Lung (tissue), 12 donors: Measurements from ENCODE around the gene HIPK4. TPM values are rescaled to one million over a fixed set of nuclear protein-coding genes. Genes with fewer than 3 reads are reported as not detected.

Source experiments
- ATAC-seq: fragments of 200-7000 bp; cut with Tn5 transposase; one replicate; pipeline ENCODE4 v1.9.1; 2020; ENCODE audit warnings: moderate number of reproducible peaks; ENCODE audit not compliant: insufficient read depth, low FRiP score
- DNase-seq, 3 donors: peaks; one replicate each; pipeline ENCODE4 v3.0.0-alpha.2; 2013 to 2017
- H3K27ac ChIP-seq, 2 donors: one replicate each; pipeline ENCODE4 v1.5.1; 2013; ENCODE audit warnings: mild to moderate bottlenecking in 2 of 2, moderate library complexity in 2 of 2, control low read depth in 1 of 2, inconsistent platforms in 1 of 2, low read depth in 1 of 2, low read length in 1 of 2
- H3K27me3 ChIP-seq, 3 donors: one replicate each; pipeline ENCODE4 v1.5.1; 2013; ENCODE audit warnings: low read length in 2 of 3; ENCODE audit not compliant: control insufficient read depth in 3 of 3, insufficient read depth in 3 of 3
- H3K36me3 ChIP-seq, 4 donors: one replicate each; pipeline ENCODE4 v1.5.1; 2013; ENCODE audit warnings: low read length in 4 of 4, mild to moderate bottlenecking in 1 of 4, moderate library complexity in 1 of 4; ENCODE audit not compliant: control insufficient read depth in 4 of 4, insufficient read depth in 4 of 4
- H3K4me1 ChIP-seq, 5 donors: one replicate each; pipeline ENCODE4 v1.5.1; 2013; ENCODE audit warnings: low read length in 5 of 5, mild to moderate bottlenecking in 2 of 5, moderate library complexity in 1 of 5; ENCODE audit not compliant: control insufficient read depth in 5 of 5, insufficient read depth in 5 of 5
- H3K4me3 ChIP-seq: one replicate; pipeline ENCODE4 v1.5.1; 2013; ENCODE audit warnings: mild to moderate bottlenecking, control low read depth, moderate library complexity
- H3K9ac ChIP-seq, 2 donors: one replicate each; pipeline ENCODE4 v1.5.1; 2013; ENCODE audit warnings: low read length in 2 of 2, control low read depth in 1 of 2; ENCODE audit not compliant: insufficient read depth in 1 of 2
- H3K9me3 ChIP-seq, 4 donors: one replicate each; pipeline ENCODE4 v1.5.1; 2013; ENCODE audit warnings: low read length in 3 of 4, mild to moderate bottlenecking in 1 of 4, moderate library complexity in 1 of 4; ENCODE audit not compliant: control insufficient read depth in 4 of 4, insufficient read depth in 3 of 4
- WGBS, 2 donors: extraction: QIAGEN DNeasy Blood & Tissue Kit; methylation state at CpG; one replicate each; pipeline ENCODE4 v1.1.7; 2013; 5-methylcytosine and 5-hydroxymethylcytosine counted together
- polyA plus RNA-seq, 2 donors: library from polyadenylated mRNA; stranded (reverse); fragments of 200-250 nt; gene quantifications; one replicate each; pipeline ENCODE4 v1.2.1, GENCODE V29; 2013
- total RNA-seq, 2 donors: library from RNA; depleted of rRNA in 1 of 2; stranded (reverse); fragments of >200 nt in 1 of 2; gene quantifications; one replicate each; pipeline ENCODE4 v1.2.1, GENCODE V29; 2014 to 2021
- TF ChIP-seq, protein P1 (sequence below): IDR thresholded peaks from 2 replicates; pipeline ENCODE4 v1.5.1; 2012; ENCODE audit warnings: mild to moderate bottlenecking; ENCODE audit errors: control extremely low read depth, extremely low read depth
- donor health status: control.
- donor health status: control.
- donor health status: Bipolar disorder and iron deficiency.
- donor health status: healthy.
- donor health status: DM: yes; HTN: yes; CAD: no.

HIPK4 gene
- total and polyA plus RNA-seq, 4 donors, result 0.10 to 0.43 (median 0.22) TPM; not detected in 1

DNA sequence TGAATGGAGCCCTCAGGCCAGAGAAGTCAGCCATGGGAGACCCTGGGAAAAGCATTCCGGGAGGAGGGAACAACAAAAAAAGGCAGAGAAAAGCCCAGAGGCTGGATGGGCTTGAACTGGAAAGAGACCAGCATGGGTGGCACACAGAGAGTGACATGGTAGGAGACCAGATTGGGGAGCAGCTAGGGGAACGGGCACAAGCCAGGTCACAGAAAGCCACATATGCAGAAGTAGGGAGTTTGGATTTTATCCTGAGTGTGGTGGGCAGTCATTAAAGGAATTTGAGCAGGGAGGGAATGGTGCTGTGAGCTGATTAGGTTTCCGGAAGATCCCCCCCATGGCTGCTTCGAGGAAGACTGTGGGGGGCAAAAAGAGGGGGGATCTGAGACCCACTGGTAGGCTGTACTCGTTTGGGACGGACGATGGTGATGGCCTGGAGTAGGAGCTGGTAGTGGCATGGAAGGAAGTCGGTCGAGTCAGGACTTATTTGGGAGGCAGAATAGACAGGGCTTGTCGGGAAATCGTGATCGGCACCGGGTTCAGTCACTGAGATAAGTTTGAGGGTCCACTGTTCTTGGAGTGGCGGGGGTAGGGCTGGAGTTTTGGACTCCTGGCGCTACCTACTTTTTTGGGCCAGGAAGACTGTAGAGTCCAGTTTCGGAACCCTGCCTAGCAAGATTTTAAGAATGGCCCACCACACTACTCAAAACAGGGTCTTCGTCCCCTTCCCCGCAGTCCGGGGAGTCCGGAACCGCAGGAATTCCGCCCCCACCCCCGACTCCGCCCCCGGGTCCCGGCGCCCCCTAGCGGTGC is 34.9 kb upstream of the HIPK4 start:
- 1 to 3% methylated on average over 22 to 28 of the region's 28 CpGs for WGBS, 2 donors
- Histone ChIP-seq H3K4me1 (peaks cover 0 to 17% (median 2%) of the 10 kb centered on the region in 5 donors), H3K4me3 (peak overlapping the region; percentile 66), H3K9ac (peak overlapping the region; percentile 87 to 91), H3K27me3 (no peaks in the 10 kb centered on the region), H3K9me3 (no peaks in the 10 kb centered on the region), H3K27ac (peak overlapping the region; percentile 98 to 100), H3K36me3 (peaks cover 5 to 11% (median 9%) of the 10 kb centered on the region in 4 donors)
- TF ChIP-seq, protein P1, sequence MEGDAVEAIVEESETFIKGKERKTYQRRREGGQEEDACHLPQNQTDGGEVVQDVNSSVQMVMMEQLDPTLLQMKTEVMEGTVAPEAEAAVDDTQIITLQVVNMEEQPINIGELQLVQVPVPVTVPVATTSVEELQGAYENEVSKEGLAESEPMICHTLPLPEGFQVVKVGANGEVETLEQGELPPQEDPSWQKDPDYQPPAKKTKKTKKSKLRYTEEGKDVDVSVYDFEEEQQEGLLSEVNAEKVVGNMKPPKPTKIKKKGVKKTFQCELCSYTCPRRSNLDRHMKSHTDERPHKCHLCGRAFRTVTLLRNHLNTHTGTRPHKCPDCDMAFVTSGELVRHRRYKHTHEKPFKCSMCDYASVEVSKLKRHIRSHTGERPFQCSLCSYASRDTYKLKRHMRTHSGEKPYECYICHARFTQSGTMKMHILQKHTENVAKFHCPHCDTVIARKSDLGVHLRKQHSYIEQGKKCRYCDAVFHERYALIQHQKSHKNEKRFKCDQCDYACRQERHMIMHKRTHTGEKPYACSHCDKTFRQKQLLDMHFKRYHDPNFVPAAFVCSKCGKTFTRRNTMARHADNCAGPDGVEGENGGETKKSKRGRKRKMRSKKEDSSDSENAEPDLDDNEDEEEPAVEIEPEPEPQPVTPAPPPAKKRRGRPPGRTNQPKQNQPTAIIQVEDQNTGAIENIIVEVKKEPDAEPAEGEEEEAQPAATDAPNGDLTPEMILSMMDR, result no peak
- DNase-seq (peak in 2 of 3 donors; percentile 41 to 68), ATAC-seq (no peak)

- peak overlapping the region in 1 of 2 donors; percentile 56 for H3K27ac ChIP-seq
- no peaks in the 10 kb centered on the region for H3K27me3 ChIP-seq
- no peak for DNase-seq
- TF ChIP-seq, protein P1, result no peak
- WGBS, 2 donors, result 90 to 93% methylated on average over 6 of the region's 6 CpGs
- peaks cover 0 to 17% (median 2%) of the 10 kb centered on the region in 5 donors for H3K4me1 ChIP-seq
- no peaks in the 10 kb centered on the region for H3K9me3 ChIP-seq
- H3K4me3 ChIP-seq, result peak overlapping the region; percentile 30
- ATAC-seq, result no peak
- H3K36me3 ChIP-seq, result peaks cover 5 to 11% (median 9%) of the 10 kb centered on the region in 4 donors
- H3K9ac ChIP-seq, result peak overlapping the region in 1 of 2 donors; percentile 53
These were observed 34.0 kb upstream of the HIPK4 start for GRCh38 chr19:40423938-40424337.

- DNase-seq (no peak), ATAC-seq (no peak)
- Histone ChIP-seq H3K27ac (peak overlapping the region in 1 of 2 donors; percentile 50), H3K9me3 (no peaks in the 10 kb centered on the region), H3K4me1 (peaks cover 0 to 17% (median 2%) of the 10 kb centered on the region in 5 donors), H3K27me3 (no peaks in the 10 kb centered on the region), H3K36me3 (peaks cover 5 to 11% (median 9%) of the 10 kb centered on the region in 4 donors), H3K4me3 (no peak overlapping the region), H3K9ac (no peak overlapping the region)
- 87 to 93% methylated on average over 30 to 31 of the region's 31 CpGs for WGBS, 2 donors
- TF ChIP-seq, protein P1, result no peak
These were observed 33.0 kb upstream of the HIPK4 start for GRCh38 chr19:40422748-40423566.
